C4-2B (cell line): ENCODE data around the gene MALRD1.

Source experiments
- ZFX ChIP-seq: fragments of 450-650 bp; IDR thresholded peaks from 2 replicates; pipeline ENCODE4 v1.6.1; 2017
- TF ChIP-seq, protein P1 (sequence below): fragments of 450-650 bp; conservative IDR thresholded peaks from 2 replicates; pipeline ENCODE4 v1.5.1; 2017; ENCODE audit warnings: mild to moderate bottlenecking

DNA sequence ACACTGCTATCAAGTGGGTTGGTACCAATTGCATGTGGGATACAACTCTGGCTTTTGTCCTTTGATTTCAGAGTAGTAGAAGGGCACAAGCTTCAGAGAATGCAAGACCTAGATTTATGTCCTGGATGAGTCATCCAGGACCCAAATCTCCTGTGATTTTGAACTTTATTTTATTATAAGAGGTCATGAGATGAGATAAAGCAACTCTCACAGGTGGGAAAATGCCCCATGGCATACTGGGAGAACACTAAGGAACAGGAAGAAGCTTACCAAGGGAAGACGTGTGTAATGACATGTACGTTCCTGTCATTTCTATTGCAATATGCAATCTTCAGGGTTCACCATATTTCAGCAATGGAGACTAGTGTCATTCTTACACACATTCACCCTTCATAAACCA, 966 bp downstream of the MALRD1 start:
- TF ChIP-seq, protein P1, sequence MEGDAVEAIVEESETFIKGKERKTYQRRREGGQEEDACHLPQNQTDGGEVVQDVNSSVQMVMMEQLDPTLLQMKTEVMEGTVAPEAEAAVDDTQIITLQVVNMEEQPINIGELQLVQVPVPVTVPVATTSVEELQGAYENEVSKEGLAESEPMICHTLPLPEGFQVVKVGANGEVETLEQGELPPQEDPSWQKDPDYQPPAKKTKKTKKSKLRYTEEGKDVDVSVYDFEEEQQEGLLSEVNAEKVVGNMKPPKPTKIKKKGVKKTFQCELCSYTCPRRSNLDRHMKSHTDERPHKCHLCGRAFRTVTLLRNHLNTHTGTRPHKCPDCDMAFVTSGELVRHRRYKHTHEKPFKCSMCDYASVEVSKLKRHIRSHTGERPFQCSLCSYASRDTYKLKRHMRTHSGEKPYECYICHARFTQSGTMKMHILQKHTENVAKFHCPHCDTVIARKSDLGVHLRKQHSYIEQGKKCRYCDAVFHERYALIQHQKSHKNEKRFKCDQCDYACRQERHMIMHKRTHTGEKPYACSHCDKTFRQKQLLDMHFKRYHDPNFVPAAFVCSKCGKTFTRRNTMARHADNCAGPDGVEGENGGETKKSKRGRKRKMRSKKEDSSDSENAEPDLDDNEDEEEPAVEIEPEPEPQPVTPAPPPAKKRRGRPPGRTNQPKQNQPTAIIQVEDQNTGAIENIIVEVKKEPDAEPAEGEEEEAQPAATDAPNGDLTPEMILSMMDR, result no peak
- TF ChIP-seq ZFX, result no peak
